ENCODE measurements around the gene ZFP36L1. TPM values are rescaled to one million over a fixed set of nuclear protein-coding genes. Genes with fewer than 3 reads are reported as not detected.

Gene ZFP36L1
- total RNA-seq, 1 donor, result 53.8 TPM

DNA sequence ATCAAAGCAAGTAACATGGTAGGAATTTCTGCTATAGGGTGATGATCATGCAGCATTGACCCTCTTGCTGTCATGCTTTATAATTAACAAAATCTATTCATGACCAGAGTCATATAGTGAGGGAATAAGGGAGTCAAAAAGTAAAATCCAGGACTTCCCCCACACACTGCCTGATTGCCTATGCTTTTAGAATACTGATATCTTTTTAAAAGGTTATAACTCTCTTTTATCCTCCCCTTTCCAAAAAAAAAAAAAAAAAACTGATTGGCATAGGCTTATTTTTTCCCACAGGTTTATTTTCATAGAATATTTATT, 51.4 kb downstream of the ZFP36L1 start:
- DNase-seq (ENCODE audit: low read depth), result no peak
- TF ChIP-seq, protein P1, sequence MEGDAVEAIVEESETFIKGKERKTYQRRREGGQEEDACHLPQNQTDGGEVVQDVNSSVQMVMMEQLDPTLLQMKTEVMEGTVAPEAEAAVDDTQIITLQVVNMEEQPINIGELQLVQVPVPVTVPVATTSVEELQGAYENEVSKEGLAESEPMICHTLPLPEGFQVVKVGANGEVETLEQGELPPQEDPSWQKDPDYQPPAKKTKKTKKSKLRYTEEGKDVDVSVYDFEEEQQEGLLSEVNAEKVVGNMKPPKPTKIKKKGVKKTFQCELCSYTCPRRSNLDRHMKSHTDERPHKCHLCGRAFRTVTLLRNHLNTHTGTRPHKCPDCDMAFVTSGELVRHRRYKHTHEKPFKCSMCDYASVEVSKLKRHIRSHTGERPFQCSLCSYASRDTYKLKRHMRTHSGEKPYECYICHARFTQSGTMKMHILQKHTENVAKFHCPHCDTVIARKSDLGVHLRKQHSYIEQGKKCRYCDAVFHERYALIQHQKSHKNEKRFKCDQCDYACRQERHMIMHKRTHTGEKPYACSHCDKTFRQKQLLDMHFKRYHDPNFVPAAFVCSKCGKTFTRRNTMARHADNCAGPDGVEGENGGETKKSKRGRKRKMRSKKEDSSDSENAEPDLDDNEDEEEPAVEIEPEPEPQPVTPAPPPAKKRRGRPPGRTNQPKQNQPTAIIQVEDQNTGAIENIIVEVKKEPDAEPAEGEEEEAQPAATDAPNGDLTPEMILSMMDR (IDR thresholded peaks at IDR 0.05; ENCODE audit: insufficient read depth, low read length), result no peak
- H3K4me3 ChIP-seq (ENCODE audit: low read depth, low read length), result no peak overlapping the region

- H3K4me3 ChIP-seq (ENCODE audit: low read depth, low read length), result no peak overlapping the region
- TF ChIP-seq, protein P1 (IDR thresholded peaks at IDR 0.05; ENCODE audit: insufficient read depth, low read length), result no peak
- no peak for DNase-seq (ENCODE audit: low read depth)
These were observed 51.9 kb downstream of the ZFP36L1 start for GRCh38 chr14:68740788-68741476.

GRCh38 chr14:68739701-68740100, 53.2 kb downstream of the ZFP36L1 start:
- H3K4me3 ChIP-seq (ENCODE audit: low read depth, low read length), result no peak overlapping the region
- TF ChIP-seq, protein P1 (IDR thresholded peaks at IDR 0.05; ENCODE audit: insufficient read depth, low read length), result no peak
- DNase-seq (ENCODE audit: low read depth), result no peak

GRCh38 chr14:68738559-68738958, 54.3 kb downstream of the ZFP36L1 start:
- TF ChIP-seq, protein P1 (IDR thresholded peaks at IDR 0.05; ENCODE audit: insufficient read depth, low read length), result no peak
- DNase-seq (ENCODE audit: low read depth), result no peak
- H3K4me3 ChIP-seq (ENCODE audit: low read depth, low read length), result no peak overlapping the region

Other genes with a start within 250 kb of the ZFP36L1 start
- 94.0 and 114 TPM in 2 replicates for gene ACTN1, start 186.2 kb upstream of the ZFP36L1 start, total RNA-seq (ENCODE audit: low replicate concordance)

All from fibroblast of the aortic adventitia (primary cell).